Measurements from ENCODE around the gene SLC30A1.

The SLC30A1 gene

GRCh38 chr1:211524521-211524920, 54.4 kb downstream of the SLC30A1 start:
- no peak for DNase-seq (ENCODE audit: low read depth in 2 of 2)

- DNase-seq (ENCODE audit: low read depth in 2 of 2): no peak
Observed at GRCh38 chr1:211522804-211523203, 56.2 kb downstream of the SLC30A1 start.
